ENCODE measurements around the gene RTN3.
"Not testable (repeated sequence)": the region's sequence is repeated elsewhere in the genome, so short reads cannot be mapped to it uniquely, and the experiment has no call there.

RTN3 gene

DNA sequence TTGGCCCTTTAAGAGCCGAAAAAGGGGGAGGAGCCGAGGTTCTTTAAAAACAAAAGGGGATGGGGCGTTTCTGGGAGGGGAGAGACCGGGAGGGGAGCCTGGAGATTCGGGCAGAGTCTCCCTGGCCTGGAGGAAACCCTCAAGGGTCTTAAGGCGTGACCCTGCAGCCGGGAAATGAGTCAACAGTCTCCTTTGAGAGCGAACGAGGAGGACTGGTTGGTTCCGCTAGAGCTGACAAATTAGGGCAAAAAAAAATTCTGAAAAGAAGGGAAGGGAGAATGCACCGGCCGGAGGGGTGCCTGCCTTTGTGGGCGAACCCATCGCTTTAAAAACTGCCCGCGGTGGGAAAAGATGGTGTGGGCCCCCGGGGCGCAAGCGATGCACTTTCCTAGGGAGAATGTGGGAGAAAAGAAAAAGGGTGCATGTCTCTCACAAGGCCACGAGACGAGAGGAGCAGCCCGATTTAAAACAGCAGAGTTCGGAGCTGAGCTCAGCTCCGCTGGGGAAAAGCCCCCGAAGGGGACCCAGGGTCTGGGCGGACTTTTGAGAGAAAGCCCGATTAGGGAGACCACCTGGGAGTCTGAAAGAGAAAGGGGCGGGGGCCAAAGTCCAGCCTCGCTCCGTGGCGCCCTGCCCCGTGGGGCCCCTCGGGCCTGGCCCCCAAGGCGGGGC lies 86.4 kb downstream of the RTN3 start:
- DNase-seq = peak in 36 of 56 donors; percentile 18 to 68 (median 44)

DNA sequence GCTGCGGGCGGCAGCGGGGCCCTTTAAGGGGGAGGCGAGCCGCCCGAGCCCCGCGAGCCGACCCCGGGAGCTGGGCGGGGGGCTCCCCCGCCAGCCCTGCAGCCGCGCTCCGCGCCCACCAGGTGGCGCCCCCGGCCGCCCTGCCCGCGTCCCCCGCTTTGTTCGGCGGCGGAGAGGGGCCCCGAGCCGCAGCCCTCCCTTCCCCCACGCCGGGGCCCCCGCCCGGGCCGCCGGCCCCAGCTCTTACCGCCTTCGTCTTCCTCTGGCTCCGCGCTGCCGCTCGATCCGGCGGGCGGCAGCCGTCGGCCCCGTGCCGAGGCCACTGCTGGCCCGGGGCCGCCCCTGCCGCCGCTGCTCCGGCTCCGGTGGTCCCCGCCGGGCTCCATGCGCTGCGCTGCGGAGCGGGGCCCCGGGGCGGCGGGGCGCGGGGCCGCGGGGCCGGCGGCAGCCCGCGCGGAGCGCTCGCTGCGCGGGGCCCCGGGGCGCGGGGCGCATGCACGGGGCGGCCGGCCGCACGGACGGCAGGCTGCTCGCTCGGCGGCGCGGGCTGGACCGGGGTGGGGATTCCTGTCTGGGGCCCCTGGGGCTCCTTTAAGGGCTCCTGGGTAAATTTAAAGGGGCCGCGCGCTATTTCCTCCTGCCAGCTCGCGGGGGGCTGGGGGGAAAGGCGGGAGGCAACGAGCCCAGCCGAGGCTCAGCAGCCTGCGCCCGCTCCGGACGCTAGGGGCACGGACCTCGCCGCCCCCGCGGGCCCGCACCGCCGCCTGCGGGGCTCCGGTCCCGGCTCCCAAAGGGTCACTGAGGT lies 87.1 kb downstream of the RTN3 start, which contains the start of gene ZFTA:
Gene ZFTA (minus strand): TSS at position 539 of the 805 bp plus-strand sequence. CDS start 153 bp downstream, at position 386.
- peak in 29 of 56 donors; percentile 16 to 75 (median 44) for DNase-seq

DNA sequence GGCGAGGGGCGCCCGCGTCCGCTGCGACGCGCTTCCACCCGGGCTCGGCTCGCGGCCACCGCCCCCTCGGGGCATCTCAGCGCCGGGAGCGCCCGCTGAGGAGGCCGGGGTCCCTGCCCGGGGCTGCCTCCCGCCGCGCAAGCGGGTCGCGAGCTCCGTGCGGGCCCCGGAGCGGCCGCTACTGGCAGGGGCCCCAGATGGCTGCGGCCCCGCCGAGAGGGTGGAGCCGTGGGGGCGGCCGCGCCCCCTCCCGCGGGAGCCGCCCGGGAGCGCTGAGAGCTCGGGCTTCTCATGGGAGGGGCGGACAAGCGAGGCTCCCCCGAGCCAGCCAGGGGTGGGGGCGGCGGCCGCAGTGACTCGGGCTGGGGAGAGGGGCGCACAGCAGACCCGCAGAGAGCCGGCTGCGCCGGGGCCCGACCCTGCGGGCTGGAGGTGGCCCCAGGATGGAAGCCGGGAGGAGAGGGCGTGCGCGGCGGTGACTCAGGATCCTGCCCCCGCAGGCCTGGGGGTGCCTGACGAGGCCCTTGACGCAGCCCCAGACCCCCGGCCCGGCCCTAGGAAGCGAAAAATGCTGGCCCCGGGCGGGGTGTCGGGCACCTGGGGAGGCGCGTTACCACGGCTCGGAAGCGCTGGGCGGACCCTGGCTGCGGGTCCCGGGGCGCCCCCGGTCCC lies 87.9 kb downstream of the RTN3 start:
- peak in 9 of 56 donors; percentile 8 to 68 (median 35) for DNase-seq

DNA sequence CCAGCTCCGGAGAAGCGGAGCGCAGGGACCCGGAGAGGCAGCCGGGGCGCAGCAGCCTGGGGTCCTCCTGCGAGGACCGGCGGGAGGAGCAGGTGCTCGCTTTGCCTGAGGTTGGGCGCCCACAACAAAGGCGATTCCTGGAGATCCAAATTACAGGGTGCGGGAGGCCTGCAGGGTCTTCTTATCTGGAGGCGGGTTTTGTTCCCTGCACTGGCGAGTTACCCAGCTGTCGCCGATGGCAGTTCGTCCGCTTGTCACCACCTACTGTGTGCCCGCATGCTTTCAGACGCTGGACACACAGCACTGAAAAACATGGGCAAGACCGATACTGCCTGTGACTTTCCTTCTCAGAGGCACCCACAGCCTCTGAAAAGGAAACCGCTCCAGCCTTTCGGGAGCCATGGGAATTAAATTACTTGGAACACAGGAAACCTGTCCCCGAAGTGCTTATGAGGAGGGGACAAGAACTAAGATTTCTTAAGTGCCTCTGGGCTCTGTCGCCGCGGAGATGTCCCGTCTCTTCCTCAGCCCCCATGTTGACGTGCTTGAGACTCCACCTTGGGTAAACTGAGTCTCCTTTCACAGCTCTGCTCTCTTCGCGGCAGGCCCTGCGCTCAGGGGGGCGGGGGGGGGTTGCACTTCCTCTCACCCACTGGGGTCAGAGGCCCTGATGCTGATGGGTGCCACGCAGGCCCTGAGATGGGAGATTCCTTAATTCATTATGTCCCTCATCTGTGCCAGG lies 88.6 kb downstream of the RTN3 start:
- peak in 3 of 56 donors; percentile 8 to 53 (median 13) for DNase-seq

DNA sequence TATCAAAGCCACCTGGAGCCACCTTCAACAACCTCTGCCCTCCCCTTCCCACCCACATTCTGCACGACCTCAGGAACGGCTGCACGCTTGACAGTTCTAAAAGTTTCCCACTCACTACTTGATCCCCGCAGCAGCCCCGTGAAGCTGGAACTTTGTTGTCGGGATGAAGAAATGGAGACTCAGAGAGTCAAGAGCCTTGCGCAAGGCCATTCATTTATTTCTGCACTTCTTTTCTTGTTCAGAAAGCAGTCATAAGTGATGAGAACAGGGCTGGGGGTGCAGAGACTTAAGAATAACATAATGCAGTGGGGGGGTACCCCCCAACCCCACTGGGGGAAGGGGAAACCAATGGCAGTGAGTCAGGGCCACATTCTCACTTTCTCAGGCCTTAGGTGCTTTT lies 89.5 kb downstream of the RTN3 start:
- no peak for DNase-seq

DNA sequence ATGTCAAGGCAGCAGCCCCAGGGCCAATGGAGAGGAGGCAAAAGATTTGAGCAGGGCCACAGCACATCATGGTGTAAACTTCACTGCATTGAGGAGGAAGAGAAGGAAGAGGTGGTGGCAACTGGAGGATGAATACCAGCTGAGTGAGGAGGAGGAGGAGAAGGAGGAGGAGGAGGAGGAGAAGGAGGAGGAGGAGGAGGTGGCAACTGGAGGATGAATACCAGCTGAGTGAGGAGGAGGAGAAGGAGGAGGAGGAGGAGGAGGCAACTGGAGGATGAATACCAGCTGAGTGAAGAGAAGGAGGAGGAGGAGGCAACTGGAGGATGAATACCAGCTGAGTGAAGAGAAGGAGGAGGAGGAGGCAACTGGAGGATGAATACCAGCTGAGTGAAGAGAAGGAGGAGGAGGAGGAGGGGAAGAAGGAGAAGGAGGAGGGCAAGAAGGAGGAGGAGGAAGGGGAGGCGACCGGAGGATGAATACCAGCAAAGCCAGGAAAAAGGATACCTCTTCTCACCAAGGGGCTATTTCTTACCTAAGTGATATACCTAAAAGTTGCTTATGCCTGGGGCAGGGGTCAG lies 90.5 kb downstream of the RTN3 start:
- not testable (repeated sequence) for DNase-seq

DNA sequence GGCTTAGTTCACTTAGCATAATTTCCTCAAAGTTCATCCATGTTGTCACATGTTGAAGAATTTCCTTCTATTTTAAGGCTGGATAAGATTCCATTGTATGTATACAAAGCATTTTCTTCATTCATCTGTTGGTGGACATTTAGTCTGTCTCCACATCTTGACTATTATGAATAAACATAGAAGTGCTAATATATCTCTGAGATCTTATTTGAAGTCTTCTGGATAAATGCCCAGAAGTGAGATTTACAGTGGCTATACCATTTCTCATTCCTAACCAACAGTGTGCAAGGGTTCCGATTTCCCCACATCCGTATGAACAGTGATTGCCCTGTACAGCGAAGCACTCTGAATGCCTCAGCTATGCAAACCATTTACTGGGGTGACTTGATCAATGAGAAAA lies 93.9 kb downstream of the RTN3 start:
- DNase-seq = no peak

DNA sequence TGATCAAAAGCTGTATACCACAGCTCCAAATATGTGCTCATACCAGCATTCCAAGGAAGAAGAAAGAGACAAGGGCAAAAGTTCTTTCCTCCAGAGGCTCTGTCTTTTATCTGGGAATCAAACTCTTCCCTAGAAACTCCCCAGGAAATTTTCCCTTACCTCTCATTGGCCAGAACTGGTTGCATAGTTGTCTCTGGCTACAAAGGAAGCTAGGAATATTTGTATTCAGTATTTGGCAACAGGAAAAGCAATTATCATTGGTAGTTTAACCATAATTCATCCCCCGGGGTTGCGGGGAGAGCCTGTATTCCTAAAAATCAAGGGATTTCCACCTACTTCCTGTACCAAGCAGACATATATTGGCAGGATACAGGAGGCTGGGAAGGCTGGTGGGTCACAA lies 97.7 kb downstream of the RTN3 start:
- no peak for DNase-seq

DNA sequence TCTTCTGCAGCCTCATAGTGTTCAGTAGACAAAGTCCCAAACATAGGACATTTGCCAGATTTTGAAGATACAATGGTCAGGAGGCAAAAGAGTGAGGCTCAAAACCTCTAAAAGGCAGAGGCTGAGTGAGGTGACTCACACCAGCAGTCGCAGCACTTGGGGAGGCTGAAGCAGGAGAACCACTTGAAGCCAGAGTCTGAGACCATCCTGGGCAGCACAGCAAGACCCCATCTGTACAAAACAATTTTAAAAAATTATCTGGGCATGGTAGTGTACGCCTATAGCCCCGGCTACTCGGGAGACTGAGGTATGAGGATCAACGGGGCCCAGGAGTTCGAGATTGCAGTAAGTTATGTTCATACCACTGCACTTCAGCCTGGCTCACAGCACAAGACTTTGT lies 101.4 kb downstream of the RTN3 start:
- DNase-seq = no peak

DNA sequence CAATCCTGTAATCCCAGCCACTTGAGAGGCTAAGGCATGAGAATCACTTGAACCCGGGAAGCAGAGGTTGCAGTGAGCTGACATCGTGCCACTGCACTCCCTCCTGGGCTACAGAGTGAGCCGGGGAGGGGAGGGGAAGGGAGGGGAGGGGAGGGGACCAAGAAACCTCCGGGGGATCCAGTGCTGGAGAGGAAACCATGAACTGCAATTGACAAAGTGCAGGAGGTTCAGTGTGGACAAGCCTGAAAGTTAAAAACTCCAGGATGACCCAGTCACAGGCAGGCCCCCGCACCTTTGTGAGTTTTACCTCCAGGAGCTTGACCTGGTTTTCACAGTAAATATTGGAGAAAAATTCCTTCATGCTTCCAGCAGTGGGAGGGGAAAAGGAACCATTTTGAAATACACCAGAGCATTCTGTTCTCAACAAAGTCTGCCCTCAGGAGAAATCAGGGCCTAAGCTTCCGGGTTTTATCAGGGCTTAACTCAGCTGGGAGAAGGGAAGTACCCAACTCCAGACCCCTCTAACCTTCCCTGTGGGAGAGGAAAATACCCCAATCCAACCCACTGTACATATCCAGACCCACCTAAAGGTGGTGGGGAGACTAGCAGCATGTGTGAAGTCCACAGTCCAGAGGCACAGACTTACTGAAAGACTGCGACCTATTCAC lies 102.8 kb downstream of the RTN3 start:
- DNase-seq = no peak

DNA sequence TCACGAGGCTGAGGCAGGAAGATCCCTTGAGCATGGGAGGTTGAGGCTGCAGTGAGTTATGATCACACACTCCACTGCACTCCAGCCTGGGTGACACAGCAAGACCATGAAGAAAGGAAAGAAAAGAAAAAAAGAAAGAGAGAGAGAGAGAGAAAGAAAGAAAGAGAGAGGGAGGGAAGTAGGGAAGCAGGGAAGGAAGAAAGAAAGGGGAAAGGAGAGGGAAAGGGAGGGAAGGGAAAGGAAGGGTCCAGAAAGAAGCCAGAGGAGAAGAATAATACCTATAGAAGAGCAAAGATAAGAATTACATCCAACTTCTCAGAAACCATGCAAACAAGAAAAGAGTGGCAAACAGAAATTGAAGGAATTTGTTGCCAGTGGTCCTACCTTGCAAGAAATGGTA lies 104.5 kb downstream of the RTN3 start:
- no peak for DNase-seq

DNA sequence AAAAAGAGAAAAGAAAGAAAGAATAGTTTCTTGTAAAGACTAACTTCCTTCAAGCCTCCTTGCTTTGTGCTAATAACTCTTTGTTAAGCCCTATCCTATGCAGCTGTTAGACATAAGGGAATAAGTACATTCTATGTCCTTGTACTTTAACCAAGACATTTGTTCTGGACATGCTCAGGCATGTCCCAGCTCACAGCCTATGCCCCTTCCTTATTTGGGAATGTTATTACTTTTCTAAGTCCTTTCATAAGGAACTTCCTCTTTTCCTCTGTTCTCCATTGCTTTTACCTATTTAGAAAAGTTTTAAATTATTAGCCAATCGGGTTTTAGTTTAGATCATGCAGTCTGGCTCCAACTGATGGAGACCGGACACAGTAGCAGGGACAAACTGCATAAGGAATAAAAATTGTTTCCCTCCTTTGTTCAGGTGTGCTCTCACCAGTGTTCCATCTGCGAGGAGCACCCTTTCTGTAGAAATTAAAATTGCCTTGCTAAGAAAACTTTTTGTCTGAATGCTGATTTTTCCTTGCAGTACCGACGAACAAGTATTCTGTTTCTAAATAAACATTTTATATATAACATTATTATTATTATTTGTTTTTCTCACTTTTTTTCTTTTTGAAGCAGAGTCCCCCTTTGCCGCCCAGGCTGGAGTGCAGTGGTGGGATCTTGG lies 110.3 kb downstream of the RTN3 start:
- DNase-seq = no peak

DNA sequence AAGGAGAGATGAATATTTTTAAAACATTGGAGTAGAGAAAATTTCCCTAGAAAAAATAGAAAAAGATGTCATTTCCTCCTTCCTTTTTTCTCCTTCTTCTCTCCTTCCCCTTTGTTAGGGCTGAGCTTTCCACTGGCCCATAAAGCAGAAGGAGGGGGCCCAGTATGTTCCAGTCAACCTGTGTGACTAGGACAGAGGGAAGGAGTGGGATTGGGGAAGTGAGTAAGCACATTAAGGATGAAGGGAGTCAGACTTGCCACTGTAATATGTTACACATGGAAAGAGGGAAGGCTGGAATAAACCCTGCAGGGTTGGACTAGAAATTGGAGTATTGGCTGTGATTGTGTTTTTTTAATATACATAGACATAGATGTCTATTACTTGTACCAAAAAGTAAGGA lies 111.9 kb downstream of the RTN3 start:
- DNase-seq = no peak

DNA sequence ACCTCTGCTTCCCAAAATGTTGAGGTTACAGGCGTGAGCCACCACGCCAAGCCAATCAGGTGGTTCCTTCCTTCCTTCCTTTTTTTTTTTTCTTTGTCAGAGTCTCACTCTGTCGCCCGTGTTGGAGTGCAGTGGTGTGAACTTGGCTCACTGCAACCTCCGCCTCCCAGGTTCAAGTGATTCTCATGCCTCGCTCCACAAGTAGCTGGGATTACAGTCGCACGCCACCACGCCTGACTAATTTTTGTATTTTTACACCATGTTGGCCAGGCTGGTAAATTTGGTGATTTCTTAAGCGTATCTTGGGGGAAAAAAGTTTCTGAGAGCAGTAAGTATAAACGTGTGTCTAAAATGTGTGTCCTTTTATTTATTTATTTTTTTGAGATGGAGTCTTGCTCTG lies 113.8 kb downstream of the RTN3 start:
- no peak for DNase-seq

DNA sequence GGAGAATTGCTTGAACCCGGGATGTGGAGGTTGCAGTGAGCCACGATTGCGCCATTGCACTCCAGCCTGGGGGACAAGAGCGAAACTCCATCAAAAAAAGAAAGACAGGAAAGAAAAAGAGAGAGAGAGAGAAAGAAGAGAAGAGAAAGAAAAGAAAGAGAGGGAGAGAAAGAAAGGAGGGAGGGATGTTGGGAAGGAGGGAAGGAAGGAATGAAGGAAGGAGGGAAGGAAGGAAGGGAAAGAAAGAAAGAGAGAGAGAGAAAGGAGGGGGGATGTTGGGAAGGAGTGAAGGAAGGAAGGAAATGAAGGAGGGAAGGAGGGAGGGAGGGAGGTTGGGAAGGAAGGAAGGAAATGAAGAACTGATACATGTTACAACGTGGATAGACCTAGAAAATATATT lies 119.6 kb downstream of the RTN3 start:
- DNase-seq = no peak

DNA sequence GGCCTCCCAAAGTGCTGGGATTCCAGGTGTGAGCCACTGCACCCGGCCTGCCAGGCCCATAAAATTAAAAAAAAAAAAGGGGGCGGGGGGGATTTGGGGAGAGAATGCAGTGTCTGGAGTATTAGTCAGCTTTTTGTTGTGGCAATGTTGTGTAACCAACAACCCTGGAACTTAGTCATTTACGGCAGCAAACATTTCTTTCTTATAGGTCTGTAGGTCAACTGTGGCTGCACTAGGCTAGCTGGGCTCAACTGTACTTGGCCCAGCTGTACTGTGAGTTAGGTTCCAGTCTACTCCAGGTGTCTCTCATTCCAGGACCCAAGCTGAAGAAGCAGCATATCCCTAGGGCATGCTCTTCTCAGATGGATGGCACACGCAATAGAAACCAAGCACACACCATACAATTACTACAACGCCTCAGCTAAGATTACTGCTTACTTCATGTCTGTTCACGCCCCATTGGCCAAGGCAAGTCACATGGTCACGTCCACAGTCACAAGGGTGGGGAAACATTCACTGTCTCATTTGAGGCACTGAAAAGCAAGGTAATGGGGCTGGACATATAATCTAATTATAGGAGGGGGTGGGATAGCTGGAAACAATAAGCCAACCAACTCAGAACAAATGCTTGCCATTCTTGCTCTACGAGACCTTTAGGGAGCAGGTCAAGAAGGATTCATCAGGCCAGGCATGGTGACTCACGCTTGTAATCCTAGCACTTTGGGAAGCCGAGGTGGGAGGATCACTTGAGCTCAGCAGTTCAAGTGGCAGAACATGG lies 121.5 kb downstream of the RTN3 start:
- peak in 1 of 56 donors; percentile 10 for DNase-seq

DNA sequence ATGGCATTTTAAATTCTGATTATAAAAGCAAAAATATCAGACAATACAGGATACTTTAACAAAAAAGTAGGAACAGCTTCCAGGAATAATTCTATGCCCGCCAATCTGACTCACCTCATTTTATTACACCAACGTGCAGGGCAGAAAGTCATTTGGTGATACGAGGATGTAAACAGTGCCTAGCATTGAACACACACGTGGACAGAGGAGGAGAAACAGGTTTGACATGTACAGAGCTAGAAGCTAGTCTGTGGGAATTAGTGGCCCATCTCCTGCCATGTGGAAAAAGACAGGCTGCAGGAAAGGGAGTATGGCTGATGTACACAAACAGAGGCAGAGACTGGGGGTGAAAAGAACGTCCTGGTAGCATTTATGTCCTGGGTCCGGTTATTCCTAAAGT lies 123.0 kb downstream of the RTN3 start:
- DNase-seq = no peak

DNA sequence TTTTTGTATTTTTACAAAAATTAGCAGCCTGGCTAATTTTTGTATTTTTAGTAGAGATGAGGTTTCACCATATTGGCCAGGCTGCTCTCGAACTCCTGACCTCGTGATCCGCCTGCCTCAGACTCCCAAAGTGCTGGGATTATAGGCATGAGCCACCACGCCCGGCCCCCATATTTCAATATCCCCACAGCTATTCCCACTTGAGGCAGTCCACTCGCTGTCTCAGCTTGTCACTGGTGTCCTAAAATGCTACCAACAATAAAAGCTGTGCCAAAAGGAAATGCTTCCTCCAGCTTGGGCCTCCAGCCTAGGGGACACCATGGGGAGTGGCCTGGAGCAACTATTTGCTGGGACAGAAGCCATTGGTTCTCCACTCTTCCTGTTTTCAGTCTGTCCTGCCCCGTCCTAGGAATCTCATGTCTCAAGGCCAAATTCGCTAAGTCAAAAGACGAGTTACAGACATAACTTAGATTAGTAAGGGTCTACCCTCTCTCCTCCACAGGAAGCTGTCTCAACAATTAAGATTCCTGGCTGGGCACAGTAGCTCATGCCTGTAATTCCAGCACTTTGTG lies 124.6 kb downstream of the RTN3 start:
- DNase-seq = no peak

Measured in nucleus accumbens (tissue), 56 donors.